GM18498 (cell line): ENCODE measurements around the gene EYS.

Experiments used
- ATAC-seq: cut with Tn5 transposase; IDR thresholded peaks from one replicate; pipeline ENCODE4 v1.9.1; 2021; ENCODE audit warnings: mild to moderate bottlenecking, moderate library complexity; ENCODE audit not compliant: unreplicated experiment

The EYS gene

GRCh38 chr6:64680446-64680845, 1026.6 kb downstream of the EYS start:
- ATAC-seq, result no peak

GRCh38 chr6:64679416-64679815, 1027.6 kb downstream of the EYS start:
- no peak for ATAC-seq

- ATAC-seq, result no peak
These were observed 1034.4 kb downstream of the EYS start for GRCh38 chr6:64672651-64673050.

- no peak for ATAC-seq
These were observed 1034.9 kb downstream of the EYS start for GRCh38 chr6:64672131-64672530.

GRCh38 chr6:64665137-64665536, 1041.9 kb downstream of the EYS start:
- no peak for ATAC-seq

- ATAC-seq, result no peak
These were observed 1042.5 kb downstream of the EYS start for GRCh38 chr6:64664480-64664879.

- ATAC-seq, result no peak
These were observed 1063.0 kb downstream of the EYS start for GRCh38 chr6:64644024-64644423.

GRCh38 chr6:64630901-64631300, 1076.1 kb downstream of the EYS start:
- ATAC-seq, result no peak

- ATAC-seq, result no peak
These were observed 1084.1 kb downstream of the EYS start for GRCh38 chr6:64622944-64623343.

GRCh38 chr6:64602993-64603392, 1104.0 kb downstream of the EYS start:
- no peak for ATAC-seq

- no peak for ATAC-seq
These were observed 1115.4 kb downstream of the EYS start for GRCh38 chr6:64591676-64592036.

GRCh38 chr6:64590965-64591675, 1115.9 kb downstream of the EYS start:
- ATAC-seq, result no peak

- no peak for ATAC-seq
These were observed 1117.1 kb downstream of the EYS start for GRCh38 chr6:64589961-64590360.

- no peak for ATAC-seq
These were observed 1126.7 kb downstream of the EYS start for GRCh38 chr6:64580346-64580745.

- no peak for ATAC-seq
These were observed 1153.7 kb downstream of the EYS start for GRCh38 chr6:64553249-64553786.

GRCh38 chr6:64547594-64548268, 1159.3 kb downstream of the EYS start:
- no peak for ATAC-seq

- ATAC-seq, result no peak
These were observed 1167.1 kb downstream of the EYS start for GRCh38 chr6:64539917-64540316.

GRCh38 chr6:64538722-64539121, 1168.3 kb downstream of the EYS start:
- no peak for ATAC-seq

- no peak for ATAC-seq
These were observed 1179.1 kb downstream of the EYS start for GRCh38 chr6:64527899-64528298.

GRCh38 chr6:64522859-64523258, 1184.2 kb downstream of the EYS start:
- no peak for ATAC-seq

- no peak for ATAC-seq
These were observed 1187.0 kb downstream of the EYS start for GRCh38 chr6:64520050-64520449.

GRCh38 chr6:64516393-64516792, 1190.6 kb downstream of the EYS start:
- ATAC-seq, result no peak
